Smooth muscle cell of the brain vasculature (primary cell): Measurements from ENCODE around the gene TMEM272.

Experiments used
- DNase-seq: peaks from one replicate; pipeline ENCODE4 v3.0.0-alpha.2; 2012; ENCODE audit warnings: low read depth, low spot score

Gene TMEM272

GRCh38 chr13:51844862-51845573 lies at the start of gene TMEM272:
Gene TMEM272 (minus strand): TSS chr13:51845177. CDS start chr13:51838530, 6,647 bp downstream.
- no peak for DNase-seq

DNA sequence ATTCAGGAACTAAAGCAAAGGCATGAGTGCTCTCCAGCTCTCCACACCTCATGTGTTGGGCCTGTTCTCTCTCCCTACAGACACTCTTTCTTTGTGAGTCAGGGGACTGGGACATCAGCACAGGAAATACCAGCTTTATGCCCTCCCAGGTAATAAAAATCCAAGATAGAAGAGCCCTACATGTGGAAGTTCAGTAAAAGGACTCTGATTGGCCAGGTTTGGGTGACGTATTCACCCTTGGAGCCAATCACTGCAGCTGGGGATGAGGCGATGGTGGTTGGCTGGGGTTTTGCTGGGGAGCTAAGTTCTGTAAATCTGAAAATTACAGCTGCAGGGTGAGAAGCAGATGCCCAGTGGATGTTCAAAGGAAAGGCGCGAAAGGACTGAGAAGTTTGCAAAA lies 49.3 kb upstream of the TMEM272 start:
- no peak for DNase-seq

GRCh38 chr13:51892657-51893056 lies 47.7 kb upstream of the TMEM272 start:
- DNase-seq: no peak

DNA sequence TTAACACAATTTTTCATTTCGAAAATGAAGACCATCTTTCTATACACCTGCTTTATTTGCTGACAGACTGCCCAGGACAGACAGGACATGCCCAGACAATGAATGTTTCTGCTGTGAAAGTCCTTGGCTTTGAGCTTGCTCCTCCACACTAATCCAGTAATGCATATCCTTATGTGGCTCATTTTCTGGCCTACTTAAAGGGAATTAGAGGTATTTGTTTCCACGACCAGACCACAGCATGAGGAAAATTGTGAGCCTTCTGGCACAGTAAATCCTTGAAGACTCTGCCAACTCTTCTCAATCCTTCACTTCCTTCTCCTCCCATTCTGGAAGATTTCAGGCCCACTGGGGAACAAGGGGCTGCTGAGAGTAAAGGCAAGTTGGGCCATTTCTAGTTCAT lies 42.5 kb upstream of the TMEM272 start:
- no peak for DNase-seq

DNA sequence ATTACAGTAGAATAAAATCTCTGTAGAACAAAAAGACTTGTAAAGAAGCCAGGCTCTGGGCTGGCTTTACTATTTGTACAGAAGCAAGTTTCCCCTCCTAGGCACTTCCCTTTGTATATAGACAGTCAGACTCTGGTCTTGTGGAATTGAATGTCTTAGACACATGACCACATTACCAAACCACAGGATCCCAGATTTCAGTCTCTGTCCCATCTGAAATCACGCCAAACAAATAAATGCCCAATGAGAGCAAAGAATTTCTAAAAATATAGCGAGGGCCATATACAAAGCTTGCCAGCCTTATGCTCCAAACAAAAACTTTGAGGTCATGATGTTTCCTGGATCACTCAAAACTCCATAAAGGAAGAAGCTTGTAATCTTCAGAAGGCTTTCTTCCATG lies 40.7 kb upstream of the TMEM272 start:
- no peak for DNase-seq

DNA sequence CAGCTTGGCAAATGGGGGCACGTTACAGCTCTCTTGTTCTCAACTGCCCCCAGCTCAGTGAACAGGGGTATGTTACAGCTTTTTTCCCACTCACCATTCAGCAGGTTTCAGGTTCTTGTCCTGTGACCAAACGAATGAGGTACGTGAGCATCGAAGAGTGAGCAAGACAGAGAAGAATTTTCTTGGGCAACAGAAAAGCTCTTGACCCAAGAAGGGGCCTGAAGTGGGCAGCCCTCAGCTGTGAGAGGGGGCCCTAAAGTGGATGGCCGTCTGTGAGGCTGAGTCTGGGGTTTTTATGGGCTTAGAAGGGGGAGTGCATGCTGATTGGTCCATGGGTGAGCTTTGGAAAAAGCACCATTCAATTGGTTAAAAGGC lies 38.2 kb upstream of the TMEM272 start:
- no peak for DNase-seq

GRCh38 chr13:51882570-51883225 lies 37.7 kb upstream of the TMEM272 start:
- no peak for DNase-seq

GRCh38 chr13:51881296-51881695 lies 36.3 kb upstream of the TMEM272 start:
- no peak for DNase-seq

DNA sequence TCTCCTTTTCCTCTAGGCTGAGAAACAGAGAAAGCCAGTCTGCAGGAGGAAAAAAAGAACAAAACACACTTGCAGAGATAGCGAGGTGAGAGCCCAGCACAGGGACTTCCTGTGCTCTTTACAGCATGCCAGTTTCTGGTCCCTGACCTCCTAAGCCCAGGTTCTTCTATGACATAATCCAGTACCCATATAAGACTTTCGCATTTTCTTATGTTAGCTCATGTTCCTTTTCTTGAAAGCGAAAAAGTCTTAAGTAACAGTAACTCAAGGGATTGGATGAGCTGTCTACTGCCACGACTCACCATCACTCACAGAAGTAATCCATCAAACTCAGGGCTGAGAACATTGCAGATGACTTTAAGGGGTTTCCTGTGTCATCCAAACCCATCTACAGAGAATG lies 34.2 kb upstream of the TMEM272 start:
- no peak for DNase-seq

DNA sequence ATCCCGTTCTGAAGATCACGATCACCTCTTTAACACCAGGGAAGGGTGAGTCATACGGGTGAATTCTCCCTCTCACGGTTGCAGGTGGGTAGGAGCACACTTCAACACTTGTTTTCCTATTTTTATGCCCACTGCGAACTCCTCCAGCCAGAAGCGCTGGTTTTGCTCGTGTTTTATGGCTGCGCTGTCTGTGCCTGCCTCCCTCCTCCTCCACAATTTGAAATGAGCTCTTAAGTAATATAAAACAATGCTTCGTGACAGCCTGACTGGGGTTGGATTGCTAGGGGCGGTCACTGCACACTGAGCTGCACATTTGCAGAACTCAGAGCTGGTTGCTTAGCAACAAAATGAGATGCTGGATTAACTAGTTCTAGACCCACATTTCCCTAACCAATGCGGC lies 29.7 kb upstream of the TMEM272 start:
- no peak for DNase-seq

DNA sequence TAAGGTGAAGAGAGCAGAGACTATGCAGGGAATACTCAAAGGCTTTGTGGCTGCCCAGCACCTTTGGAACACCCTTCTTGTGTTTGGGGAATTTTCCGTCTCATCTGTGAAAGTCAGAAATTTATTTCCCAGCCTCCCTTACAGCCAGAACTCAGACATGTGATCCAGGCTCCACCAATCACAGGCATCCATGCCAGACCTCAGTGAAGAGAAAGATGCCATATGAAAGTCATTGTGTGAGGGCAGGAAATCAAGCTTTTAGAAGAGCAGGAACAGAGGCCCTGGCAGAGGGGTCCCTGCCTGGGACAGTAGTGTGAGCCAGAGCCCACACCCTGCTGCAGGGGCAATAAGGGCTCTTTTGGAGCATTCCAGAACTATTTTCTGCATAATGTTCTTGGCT lies 28.9 kb upstream of the TMEM272 start:
- DNase-seq: no peak

GRCh38 chr13:51873117-51873798 lies 28.3 kb upstream of the TMEM272 start:
- DNase-seq: no peak

- DNase-seq: no peak
These were observed 25.6 kb upstream of the TMEM272 start for GRCh38 chr13:51870616-51871015.

GRCh38 chr13:51869916-51870315 lies 24.9 kb upstream of the TMEM272 start:
- DNase-seq: no peak

- no peak for DNase-seq
These were observed 22.1 kb upstream of the TMEM272 start for GRCh38 chr13:51867062-51867461.

GRCh38 chr13:51865838-51866237 lies 20.9 kb upstream of the TMEM272 start:
- no peak for DNase-seq

DNA sequence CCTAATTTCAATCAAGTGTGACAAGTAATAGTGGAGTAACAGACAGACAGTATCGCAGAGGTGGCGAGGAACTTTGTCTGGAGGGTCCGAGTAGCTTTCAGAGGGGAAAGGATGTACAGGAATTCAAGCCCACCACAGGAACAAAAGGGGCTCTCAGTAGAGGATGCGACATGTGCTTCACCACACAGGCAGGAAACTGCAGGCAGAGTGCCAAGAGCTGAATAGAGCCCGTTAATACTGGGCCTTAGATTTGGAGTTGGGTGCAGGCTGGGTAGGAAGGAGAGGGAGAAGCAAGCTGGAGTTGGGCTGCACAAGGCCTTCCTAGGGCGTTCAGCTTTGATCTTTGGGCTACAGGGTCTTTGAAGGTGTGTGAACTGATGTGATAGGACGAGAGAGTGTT lies 18.0 kb upstream of the TMEM272 start:
- DNase-seq: no peak

DNA sequence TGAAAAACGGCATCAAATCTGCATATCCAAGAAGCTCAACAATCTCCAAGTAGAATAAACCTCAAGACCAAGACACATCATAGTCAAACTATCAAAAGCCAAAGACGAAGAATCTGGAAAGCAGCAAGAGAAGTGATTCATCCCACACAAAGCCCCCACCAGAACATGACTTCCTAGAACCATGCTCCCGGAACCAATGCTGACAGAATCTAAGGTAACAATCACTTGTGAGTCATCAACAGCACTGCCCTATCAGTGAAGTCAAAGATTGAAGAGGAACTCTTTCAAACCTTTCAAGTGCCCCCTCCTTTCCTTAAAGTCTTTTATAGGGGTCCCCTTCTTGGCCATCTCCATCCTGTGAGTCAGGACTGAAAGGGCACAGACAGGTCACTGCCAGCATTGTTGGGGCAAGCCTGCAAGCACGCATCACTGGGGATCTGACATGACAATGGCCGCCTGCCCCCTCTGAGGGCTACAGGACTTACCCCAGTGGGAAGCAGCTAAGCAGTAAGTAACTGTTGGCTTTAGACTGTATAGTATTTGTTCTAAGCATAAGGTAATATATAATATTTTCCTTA lies 16.8 kb upstream of the TMEM272 start, which contains the start of gene CCDC70:
TSS of gene CCDC70 (plus strand) at position 247 of the 578 bp plus-strand sequence. CDS start 3,443 bp downstream, outside the sequence.
- DNase-seq: no peak

DNA sequence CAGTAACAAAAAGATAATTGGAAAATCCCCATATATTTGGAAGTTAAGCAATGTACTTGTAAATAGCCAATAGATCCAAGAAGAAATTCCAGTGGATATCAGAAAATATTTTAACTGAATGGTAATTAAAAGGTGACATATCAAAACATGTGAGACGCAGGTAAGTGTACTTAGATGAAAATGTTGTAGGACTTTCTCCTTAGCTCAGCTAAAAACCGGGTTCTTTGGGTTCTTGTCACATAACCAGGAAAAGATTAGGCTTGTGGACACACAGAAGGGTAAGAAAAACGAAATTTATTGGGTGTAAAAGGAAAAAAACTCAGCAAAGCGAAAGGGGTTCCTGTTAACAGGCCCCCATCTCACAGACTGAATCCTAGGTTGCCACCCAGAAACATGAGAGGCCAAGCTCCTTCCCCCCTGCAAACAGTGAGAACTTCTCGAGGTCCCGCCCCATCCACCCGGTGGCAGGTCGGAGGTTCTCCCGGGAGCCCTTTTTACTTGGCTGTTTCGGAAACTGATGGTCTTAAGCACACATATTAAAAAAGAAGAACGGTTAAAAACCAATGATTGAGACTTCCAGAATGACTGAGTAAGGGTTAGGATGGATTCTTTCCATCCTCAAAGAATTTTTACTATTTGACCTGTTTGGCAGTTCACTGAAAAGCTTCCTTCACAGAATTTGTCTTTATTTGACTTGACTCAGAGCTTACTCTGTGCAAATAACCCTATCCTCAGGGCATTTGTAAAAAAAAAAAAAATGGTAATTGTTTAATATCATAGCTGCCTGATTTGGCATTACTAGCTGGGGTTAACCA lies 13.7 kb upstream of the TMEM272 start:
- DNase-seq: no peak

DNA sequence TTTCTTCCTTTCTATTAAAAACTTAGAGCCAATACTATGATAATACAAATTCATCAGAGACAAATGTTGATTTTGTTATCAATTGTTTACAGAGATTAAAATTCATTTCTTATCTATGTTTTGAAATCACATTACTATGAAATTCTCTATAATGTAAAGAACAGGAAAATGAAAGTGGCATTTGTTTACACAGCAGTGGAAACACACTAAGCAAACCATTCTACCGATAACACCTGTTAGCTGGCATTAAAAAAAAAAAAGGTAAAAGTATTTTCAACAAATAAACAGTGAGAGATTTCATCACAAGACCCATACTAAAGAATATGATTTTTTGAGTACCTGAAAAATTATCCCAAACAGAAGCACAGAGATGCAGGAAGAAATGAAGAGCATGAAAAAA lies 12.0 kb upstream of the TMEM272 start:
- DNase-seq: no peak

DNA sequence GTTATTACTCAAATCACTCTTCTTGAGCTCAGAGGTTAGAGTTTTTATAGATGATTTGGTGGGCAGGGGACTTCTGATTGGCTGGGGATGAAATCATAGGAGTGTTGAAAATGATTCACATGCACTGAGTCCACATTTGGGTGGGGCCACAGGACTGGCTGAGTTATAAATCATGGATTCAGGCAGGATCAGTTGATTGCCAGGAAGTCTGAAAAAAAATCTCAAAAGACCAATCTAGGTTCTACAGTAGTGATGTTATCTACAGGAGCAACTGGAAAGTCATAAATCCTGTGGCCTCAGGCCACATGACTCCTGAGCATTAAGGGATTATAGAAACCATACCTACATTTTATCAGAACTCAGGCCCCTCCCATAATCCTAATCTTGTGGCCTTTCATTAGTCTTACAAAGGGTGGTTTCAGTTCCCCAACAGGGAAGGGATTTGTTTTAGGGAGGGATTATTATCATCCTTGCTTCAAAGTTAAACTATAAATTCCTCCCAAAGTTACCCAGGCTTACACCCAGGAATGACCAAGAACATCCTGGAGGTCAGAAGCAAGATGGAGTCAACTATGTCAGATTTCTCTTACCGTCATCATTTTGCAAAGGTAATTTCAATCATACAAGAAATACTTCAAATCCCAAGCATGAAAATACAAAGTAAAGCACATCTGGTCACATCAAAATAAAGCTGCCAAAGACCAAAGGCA lies 11.2 kb upstream of the TMEM272 start:
- DNase-seq: no peak
